Peyer's patch (tissue), 4 donors: ENCODE data around the gene BCAN. TPM values are rescaled to one million over a fixed set of nuclear protein-coding genes. Genes with fewer than 3 reads are reported as not detected.

Experiments
- DNase-seq, 3 donors: peaks; one replicate each; pipeline ENCODE4 v3.0.0-alpha.2; 2017 to 2019
- H3K27ac ChIP-seq, 4 donors: fragments of 200-600 bp; sonication (generic); one replicate each; pipeline ENCODE4 v1.5.1; 2016 to 2019
- H3K27me3 ChIP-seq, 2 donors: fragments of 200-600 bp; sonication (generic); one replicate each; pipeline ENCODE4 v1.5.1; 2019
- H3K36me3 ChIP-seq, 3 donors: fragments of 200-600 bp; sonication (generic); one replicate each; pipeline ENCODE4 v1.5.1; 2016 to 2019
- H3K4me1 ChIP-seq, 4 donors: fragments of 200-600 bp; sonication (generic); one replicate each; pipeline ENCODE4 v1.5.1; 2016 to 2019
- H3K4me3 ChIP-seq, 4 donors: fragments of 200-600 bp; sonication (generic); 1 replicate in 3 of 4; 2 replicates in 1 of 4; pipeline ENCODE4 v1.5.1; 2016 to 2019; ENCODE audit warnings: mild to moderate bottlenecking in 1 of 4
- H3K9me3 ChIP-seq, 4 donors: fragments of 200-600 bp; sonication (generic); one replicate each; pipeline ENCODE4 v1.5.1; 2016 to 2019; ENCODE audit warnings: mild to moderate bottlenecking in 1 of 4
- POLR2A ChIP-seq, 2 donors: fragments of 450-650 bp; IDR thresholded peaks; one replicate each; pipeline ENCODE4 v1.5.1; 2017; ENCODE audit warnings: antibody characterized with exemption in 2 of 2, mild to moderate bottlenecking in 2 of 2, moderate library complexity in 2 of 2
- total RNA-seq, 4 donors: library from RNA; depleted of rRNA; stranded (reverse); fragments of >200 nt; gene quantifications; one replicate each; pipeline ENCODE4 v1.1.0, GENCODE V29; 2016
- TF ChIP-seq, protein P1 (sequence below), 6 experiments: fragments of 450-650 bp in 4 of 6; fragments of 200-600 bp in 2 of 6; sonication (generic) in 1 of 6; IDR thresholded peaks; one replicate each; pipeline ENCODE4 v1.5.1; 2017 to 2019; ENCODE audit warnings: antibody characterized with exemption in 6 of 6, mild to moderate bottlenecking in 3 of 6, moderate library complexity in 1 of 6

BCAN gene
- total RNA-seq, 4 donors from 2014 or later = 0.28 to 1.3 TPM; not detected in 2

DNA sequence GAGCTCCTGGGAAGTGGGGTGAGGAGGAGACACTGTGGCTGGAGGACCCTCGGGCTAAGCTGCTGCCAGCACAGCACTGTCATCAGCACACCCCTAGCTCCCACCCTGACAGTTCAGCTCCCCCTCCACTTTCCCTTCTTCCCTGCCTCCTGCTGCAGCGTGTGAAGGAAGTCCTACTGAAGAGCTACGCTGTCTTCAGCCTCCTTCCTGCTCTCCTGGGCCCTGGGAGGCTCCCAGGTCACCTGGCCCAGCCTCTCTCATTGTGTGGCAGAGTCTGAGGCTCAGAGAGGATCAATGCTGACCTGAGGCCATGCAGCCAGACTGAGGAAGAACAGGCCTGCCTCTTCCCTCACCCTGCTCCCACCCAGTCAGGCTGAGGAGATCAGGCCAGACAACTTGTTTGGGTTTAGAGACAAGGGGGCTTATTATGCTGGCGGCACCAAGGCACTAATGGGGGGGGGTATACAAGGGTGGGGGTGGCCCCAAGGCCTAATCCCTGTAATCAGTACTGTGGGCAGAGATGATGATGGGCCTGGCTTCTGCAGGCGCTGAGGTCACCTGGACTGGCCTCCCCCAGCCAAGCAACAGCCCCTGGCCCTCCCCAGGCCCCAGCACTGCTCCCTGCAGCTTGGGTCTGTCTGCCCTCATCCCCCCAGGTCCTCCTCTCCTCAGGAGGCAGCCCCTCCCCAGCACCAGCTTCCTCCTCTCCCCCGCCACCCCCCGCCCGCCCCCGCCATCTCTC, 26.2 kb downstream of the BCAN start:
- peaks cover 8 to 60% (median 11%) of the 10 kb centered on the region in 4 donors for H3K4me1 ChIP-seq
- H3K9me3 ChIP-seq = no peaks in the 10 kb centered on the region
- no peak overlapping the region for H3K4me3 ChIP-seq
- TF ChIP-seq, protein P1, sequence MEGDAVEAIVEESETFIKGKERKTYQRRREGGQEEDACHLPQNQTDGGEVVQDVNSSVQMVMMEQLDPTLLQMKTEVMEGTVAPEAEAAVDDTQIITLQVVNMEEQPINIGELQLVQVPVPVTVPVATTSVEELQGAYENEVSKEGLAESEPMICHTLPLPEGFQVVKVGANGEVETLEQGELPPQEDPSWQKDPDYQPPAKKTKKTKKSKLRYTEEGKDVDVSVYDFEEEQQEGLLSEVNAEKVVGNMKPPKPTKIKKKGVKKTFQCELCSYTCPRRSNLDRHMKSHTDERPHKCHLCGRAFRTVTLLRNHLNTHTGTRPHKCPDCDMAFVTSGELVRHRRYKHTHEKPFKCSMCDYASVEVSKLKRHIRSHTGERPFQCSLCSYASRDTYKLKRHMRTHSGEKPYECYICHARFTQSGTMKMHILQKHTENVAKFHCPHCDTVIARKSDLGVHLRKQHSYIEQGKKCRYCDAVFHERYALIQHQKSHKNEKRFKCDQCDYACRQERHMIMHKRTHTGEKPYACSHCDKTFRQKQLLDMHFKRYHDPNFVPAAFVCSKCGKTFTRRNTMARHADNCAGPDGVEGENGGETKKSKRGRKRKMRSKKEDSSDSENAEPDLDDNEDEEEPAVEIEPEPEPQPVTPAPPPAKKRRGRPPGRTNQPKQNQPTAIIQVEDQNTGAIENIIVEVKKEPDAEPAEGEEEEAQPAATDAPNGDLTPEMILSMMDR (IDR thresholded peaks at IDR 0.05) = no peak
- TF ChIP-seq POLR2A (IDR thresholded peaks at IDR 0.05) = no peak
- peak overlapping the region; percentile 24 to 82 (median 61) for H3K27ac ChIP-seq
- DNase-seq = no peak
- no peaks in the 10 kb centered on the region for H3K36me3 ChIP-seq
- H3K27me3 ChIP-seq = peaks cover 0 to 3% of the 10 kb centered on the region in 2 donors

GRCh38 chr1:156668801-156669637, 27.1 kb downstream of the BCAN start:
- H3K4me1 ChIP-seq = peaks cover 8 to 59% (median 10%) of the 10 kb centered on the region in 4 donors
- no peak for DNase-seq
- TF ChIP-seq, protein P1 (IDR thresholded peaks at IDR 0.05) = no peak
- TF ChIP-seq POLR2A (IDR thresholded peaks at IDR 0.05) = no peak
- H3K27ac ChIP-seq = peak overlapping the region in 3 of 4 donors; percentile 46 to 82 (median 76)
- H3K4me3 ChIP-seq = no peak overlapping the region
- peaks cover 0 to 3% of the 10 kb centered on the region in 2 donors for H3K27me3 ChIP-seq
- no peaks in the 10 kb centered on the region for H3K9me3 ChIP-seq
- no peaks in the 10 kb centered on the region for H3K36me3 ChIP-seq

DNA sequence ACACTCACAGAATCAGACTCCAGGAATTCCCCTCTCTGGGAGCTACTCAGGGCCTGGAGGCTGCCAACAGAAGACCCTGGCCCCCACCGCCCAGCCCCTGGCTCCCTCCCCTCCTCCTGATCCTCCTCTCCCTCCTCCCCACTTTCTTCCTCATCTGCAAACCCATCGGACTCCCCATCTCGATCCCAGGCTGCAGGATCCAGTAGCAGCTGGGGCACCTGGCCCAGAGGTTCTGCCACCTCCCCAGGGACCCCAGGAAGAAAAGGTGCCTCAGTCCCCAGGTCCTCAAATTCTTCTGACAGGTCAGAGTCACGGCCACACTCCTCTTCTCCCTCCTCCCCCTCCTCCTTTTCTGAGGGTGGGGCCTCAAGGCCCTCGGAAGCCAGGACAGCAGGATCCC, 27.9 kb downstream of the BCAN start:
- Histone ChIP-seq H3K4me3 (no peak overlapping the region), H3K27ac (peak overlapping the region in 2 of 4 donors; percentile 76 to 82), H3K27me3 (peaks cover 0 to 3% of the 10 kb centered on the region in 2 donors), H3K36me3 (no peaks in the 10 kb centered on the region), H3K4me1 (peaks cover 1 to 57% (median 4%) of the 10 kb centered on the region in 4 donors), H3K9me3 (no peaks in the 10 kb centered on the region)
- TF ChIP-seq POLR2A (IDR thresholded peaks at IDR 0.05) = no peak
- TF ChIP-seq, protein P1 (IDR thresholded peaks at IDR 0.05) = no peak
- no peak for DNase-seq

DNA sequence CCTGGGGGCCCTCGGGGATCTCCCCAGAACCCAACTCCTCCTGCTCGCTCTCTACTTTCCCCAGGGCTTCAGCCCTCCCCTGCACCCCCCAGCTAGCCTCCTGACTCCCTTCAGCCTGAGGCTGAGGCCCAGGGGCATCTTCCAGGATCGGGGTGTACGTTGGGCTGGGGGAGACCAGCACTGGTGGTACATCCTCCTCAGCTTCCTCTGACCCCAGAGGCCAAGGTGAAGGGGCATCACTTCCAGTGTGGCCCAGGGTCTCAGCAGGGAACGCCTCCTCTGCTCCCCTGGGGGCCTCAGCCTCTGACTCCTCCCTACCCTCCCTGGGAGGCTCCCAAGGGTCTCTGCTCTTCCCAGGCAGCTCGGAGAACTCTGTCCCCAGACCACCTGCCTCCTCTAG, 28.4 kb downstream of the BCAN start:
- Histone ChIP-seq H3K36me3 (no peaks in the 10 kb centered on the region), H3K27me3 (peaks cover 0 to 3% of the 10 kb centered on the region in 2 donors), H3K4me1 (peaks cover 0 to 57% (median 0%) of the 10 kb centered on the region in 4 donors), H3K4me3 (no peak overlapping the region), H3K9me3 (no peaks in the 10 kb centered on the region), H3K27ac (no peak overlapping the region)
- no peak for DNase-seq
- TF ChIP-seq, protein P1 (IDR thresholded peaks at IDR 0.05) = no peak
- no peak for TF ChIP-seq POLR2A (IDR thresholded peaks at IDR 0.05)

DNA sequence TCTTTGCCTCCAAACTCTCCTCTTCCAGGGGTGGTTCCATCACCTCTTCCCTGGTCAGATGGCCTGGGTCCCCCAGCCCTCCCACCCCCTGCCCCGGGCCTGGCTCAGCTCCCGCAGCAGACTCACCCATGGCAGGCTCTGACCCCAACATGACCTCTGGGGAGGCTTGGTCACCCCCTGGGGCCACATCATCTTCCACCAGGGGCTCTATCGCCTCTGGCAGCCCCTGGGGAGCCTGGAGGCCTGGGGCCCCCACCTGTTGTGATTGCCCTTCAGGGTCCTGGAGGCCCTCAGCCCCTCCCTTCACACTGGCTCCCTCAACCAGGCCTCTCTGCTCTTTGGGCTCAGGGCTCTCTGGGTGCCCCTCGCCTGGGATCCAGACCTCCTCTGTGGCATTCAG, 28.9 kb downstream of the BCAN start:
- H3K4me1 ChIP-seq = peaks cover 0 to 53% (median 0%) of the 10 kb centered on the region in 4 donors
- H3K4me3 ChIP-seq = no peak overlapping the region
- TF ChIP-seq POLR2A (IDR thresholded peaks at IDR 0.05) = no peak
- TF ChIP-seq, protein P1 (IDR thresholded peaks at IDR 0.05) = no peak
- H3K36me3 ChIP-seq = no peaks in the 10 kb centered on the region
- peaks cover 0 to 3% of the 10 kb centered on the region in 2 donors for H3K27me3 ChIP-seq
- DNase-seq = no peak
- no peaks in the 10 kb centered on the region for H3K9me3 ChIP-seq
- peak overlapping the region in 1 of 4 donors; percentile 2 for H3K27ac ChIP-seq
